Mesangial cell (primary cell): ENCODE measurements around the gene CR2. TPM values are rescaled to one million over a fixed set of nuclear protein-coding genes. Genes with fewer than 3 reads are reported as not detected.

Source experiments
- total RNA-seq: library from RNA; depleted of rRNA; stranded (reverse); fragments of >200 nt; gene quantifications from 2 replicates; pipeline ENCODE4 v1.2.3, GENCODE V29; 2015

The CR2 gene
- total RNA-seq = not detected in 2 replicates

GRCh38 chr1:207454046-207454964 lies at the start of gene CR2:
TSS of gene CR2 (plus strand) at chr1:207454328. CDS start at chr1:207454419, 91 bp downstream.

GRCh38 chr1:207495801-207496792 lies 42.0 kb downstream of the CR2 start, which contains the start of gene CR1:
TSS of gene CR1 (plus strand) at chr1:207496157. CDS start at chr1:207496268, 111 bp downstream.

Other genes starting within 250 kb of the CR2 start
- 23.3 and 28.3 TPM in 2 replicates for gene CD55, start 132.7 kb upstream of the CR2 start, total RNA-seq
- gene CR1, start 41.8 kb downstream of the CR2 start, total RNA-seq = not detected in 2 replicates
- gene CR1L, start 190.8 kb downstream of the CR2 start, total RNA-seq = not detected in 2 replicates